Measurements from ENCODE around the gene ADAM15.

DNA sequence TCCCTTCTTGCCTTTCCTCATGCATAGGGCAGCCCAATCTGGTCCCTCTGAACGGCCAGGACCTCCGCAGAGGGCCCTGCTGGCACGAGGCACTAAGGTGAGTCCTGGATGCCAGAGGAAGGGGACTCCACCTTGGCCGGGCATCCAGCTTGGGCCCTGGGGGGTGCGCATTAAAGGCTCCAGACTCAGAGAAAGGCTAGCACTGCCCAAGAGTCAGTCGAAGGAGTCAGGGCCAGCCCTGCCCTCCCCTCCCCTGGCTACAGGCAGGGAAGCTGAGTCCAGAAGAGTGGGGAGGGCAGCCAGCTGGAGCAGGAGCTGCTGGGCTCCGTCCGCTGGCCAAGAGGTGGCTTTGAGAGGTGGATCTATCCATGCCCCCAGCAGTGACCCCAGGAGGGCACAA lies 9.6 kb downstream of the ADAM15 start:
- TF ChIP-seq, protein P1, sequence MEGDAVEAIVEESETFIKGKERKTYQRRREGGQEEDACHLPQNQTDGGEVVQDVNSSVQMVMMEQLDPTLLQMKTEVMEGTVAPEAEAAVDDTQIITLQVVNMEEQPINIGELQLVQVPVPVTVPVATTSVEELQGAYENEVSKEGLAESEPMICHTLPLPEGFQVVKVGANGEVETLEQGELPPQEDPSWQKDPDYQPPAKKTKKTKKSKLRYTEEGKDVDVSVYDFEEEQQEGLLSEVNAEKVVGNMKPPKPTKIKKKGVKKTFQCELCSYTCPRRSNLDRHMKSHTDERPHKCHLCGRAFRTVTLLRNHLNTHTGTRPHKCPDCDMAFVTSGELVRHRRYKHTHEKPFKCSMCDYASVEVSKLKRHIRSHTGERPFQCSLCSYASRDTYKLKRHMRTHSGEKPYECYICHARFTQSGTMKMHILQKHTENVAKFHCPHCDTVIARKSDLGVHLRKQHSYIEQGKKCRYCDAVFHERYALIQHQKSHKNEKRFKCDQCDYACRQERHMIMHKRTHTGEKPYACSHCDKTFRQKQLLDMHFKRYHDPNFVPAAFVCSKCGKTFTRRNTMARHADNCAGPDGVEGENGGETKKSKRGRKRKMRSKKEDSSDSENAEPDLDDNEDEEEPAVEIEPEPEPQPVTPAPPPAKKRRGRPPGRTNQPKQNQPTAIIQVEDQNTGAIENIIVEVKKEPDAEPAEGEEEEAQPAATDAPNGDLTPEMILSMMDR (IDR thresholded peaks at IDR 0.05), result no peak
- TF ChIP-seq POLR2AphosphoS5 (IDR thresholded peaks at IDR 0.05) (no peak), POLR2A (IDR thresholded peaks at IDR 0.05) (no peak)
